GM23338 (cell line): Measurements from ENCODE around the gene KEL. TPM values are rescaled to one million over a fixed set of nuclear protein-coding genes. Genes with fewer than 3 reads are reported as not detected.

Experiments used
- ATAC-seq: fragments of 200-7000 bp; cut with Tn5 transposase; 3 replicates; pipeline ENCODE4 v1.9.1; 2020
- DNase-seq: peaks from one replicate; pipeline ENCODE4 v3.0.0-alpha.2; 2015; ENCODE audit warnings: low spot score
- H2AFZ ChIP-seq: fragments of 200-600 bp; sonication (generic); 2 replicates; pipeline ENCODE4 v1.8.0; 2016; ENCODE audit warnings: antibody characterized with exemption, mild to moderate bottlenecking, moderate library complexity
- H3F3A ChIP-seq: fragments of 200-600 bp; sonication (generic); replicated peaks from 2 replicates; pipeline ENCODE4 v1.8.0; 2017; ENCODE audit warnings: antibody characterized with exemption, mixed run types, low read depth
- H3K27ac ChIP-seq: fragments of 200-600 bp; sonication (generic); 2 replicates; pipeline ENCODE4 v1.6.1; 2016; ENCODE audit warnings: low read depth
- H3K27me3 ChIP-seq: fragments of 200-600 bp; sonication (generic); 2 replicates; pipeline ENCODE4 v1.8.0; 2016; ENCODE audit warnings: mild to moderate bottlenecking, mixed run types, moderate library complexity; ENCODE audit not compliant: insufficient read depth
- H3K36me3 ChIP-seq: fragments of 200-600 bp; sonication (generic); 2 replicates; pipeline ENCODE4 v1.8.0; 2016; ENCODE audit warnings: mild to moderate bottlenecking; ENCODE audit not compliant: insufficient read depth
- H3K4me1 ChIP-seq: fragments of 200-600 bp; sonication (generic); 2 replicates; pipeline ENCODE4 v1.8.0; 2016; ENCODE audit warnings: mild to moderate bottlenecking, moderate library complexity; ENCODE audit not compliant: insufficient read depth
- H3K4me2 ChIP-seq: fragments of 200-600 bp; sonication (generic); 2 replicates; pipeline ENCODE4 v1.7.1; 2017; ENCODE audit warnings: mixed run types
- H3K4me3 ChIP-seq: fragments of 200-600 bp; sonication (generic); 2 replicates; pipeline ENCODE4 v1.6.1; 2016; ENCODE audit warnings: mixed run types
- H3K79me2 ChIP-seq: fragments of 200-600 bp; sonication (generic); replicated peaks from 2 replicates; pipeline ENCODE4 v1.8.0; 2017; ENCODE audit warnings: mild to moderate bottlenecking; ENCODE audit not compliant: insufficient read depth
- H3K9me2 ChIP-seq: fragments of 200-600 bp; sonication (generic); 2 replicates; pipeline ENCODE4 v1.8.0; 2017; ENCODE audit not compliant: insufficient read depth
- H4K20me1 ChIP-seq: fragments of 200-600 bp; sonication (generic); replicated peaks from 2 replicates; pipeline ENCODE4 v1.8.0; 2017; ENCODE audit warnings: mild to moderate bottlenecking; ENCODE audit not compliant: insufficient read depth
- H3K27ac Mint-ChIP-seq: 2 replicates; pipeline ENCODE4 v1.8.0; 2020; ENCODE audit warnings: inconsistent platforms, mild to moderate bottlenecking, moderate library complexity, mixed read lengths
- H3K27me3 Mint-ChIP-seq: 3 replicates; pipeline ENCODE4 v1.8.0; 2022; ENCODE audit warnings: low read depth, mild to moderate bottlenecking, moderate library complexity, mixed read lengths, inconsistent platforms; ENCODE audit not compliant: insufficient read depth, poor library complexity
- H3K36me3 Mint-ChIP-seq: 3 replicates; pipeline ENCODE4 v1.8.0; 2021; ENCODE audit warnings: low read depth, mild to moderate bottlenecking, inconsistent platforms, moderate library complexity, mixed read lengths
- H3K4me1 Mint-ChIP-seq: 3 replicates; pipeline ENCODE4 v1.8.0; 2020; ENCODE audit warnings: mild to moderate bottlenecking, inconsistent platforms, mixed read lengths
- H3K4me3 Mint-ChIP-seq: 3 replicates; pipeline ENCODE4 v1.8.0; 2021; ENCODE audit warnings: moderate library complexity, mild to moderate bottlenecking, inconsistent platforms, mixed read lengths
- H3K9me3 Mint-ChIP-seq: 3 replicates; pipeline ENCODE4 v1.8.0; 2020; ENCODE audit warnings: moderate library complexity, mild to moderate bottlenecking, inconsistent platforms, mixed read lengths
- ETS1 ChIP-seq: IDR thresholded peaks from 2 replicates; pipeline ENCODE4 v1.6.1; 2016; ENCODE audit warnings: antibody characterized with exemption
- EZH2 ChIP-seq: fragments of 200-600 bp; sonication (generic); IDR thresholded peaks from one replicate; pipeline ENCODE4 v1.8.0; 2017; ENCODE audit warnings: antibody characterized with exemption, mild to moderate bottlenecking, low read depth; ENCODE audit not compliant: unreplicated experiment
- JUNB ChIP-seq: IDR thresholded peaks from one replicate; pipeline ENCODE4 v1.6.1; 2016; ENCODE audit warnings: antibody characterized with exemption; ENCODE audit not compliant: unreplicated experiment
- NANOG ChIP-seq: IDR thresholded peaks from 2 replicates; pipeline ENCODE4 v1.6.1; 2016; ENCODE audit warnings: antibody characterized with exemption, borderline replicate concordance
- POLR2AphosphoS5 ChIP-seq: IDR thresholded peaks from 2 replicates; pipeline ENCODE4 v1.6.1; 2016; ENCODE audit warnings: antibody characterized with exemption, low read depth
- ZNF331 ChIP-seq: fragments of 250-450 bp; sonication (Bioruptor Pico); IDR thresholded peaks from 2 replicates; pipeline ENCODE4 v1.5.0; 2020; ENCODE audit warnings: low read depth, mild to moderate bottlenecking, moderate library complexity
- polyA plus RNA-seq: library from polyadenylated mRNA; unstranded; fragments of >200 nt; fragmentation: Nextera tagmentation; extraction: Ambion mirVana; gene quantifications from 2 replicates; pipeline ENCODE4 v1.2.1, GENCODE V29; 2016
- total RNA-seq: library from RNA; depleted of rRNA; stranded (reverse); fragments of >200 nt; shearing (Covaris generic); gene quantifications from 2 replicates; pipeline ENCODE4 v1.2.3, GENCODE V29; 2014
- TF ChIP-seq, protein P1 (sequence below): IDR thresholded peaks from one replicate; pipeline ENCODE4 v1.6.1; 2018; ENCODE audit warnings: antibody characterized with exemption; ENCODE audit not compliant: unreplicated experiment
- TF ChIP-seq, protein P2 (sequence below): fragments of 250-450 bp; sonication (Bioruptor Pico); IDR thresholded peaks from 2 replicates; pipeline ENCODE4 v1.5.0; 2020; ENCODE audit warnings: mild to moderate bottlenecking, moderate library complexity

Gene KEL
- total and polyA plus RNA-seq, 2 experiments from 2014 or later, result 1.2 to 3.6 TPM

DNA sequence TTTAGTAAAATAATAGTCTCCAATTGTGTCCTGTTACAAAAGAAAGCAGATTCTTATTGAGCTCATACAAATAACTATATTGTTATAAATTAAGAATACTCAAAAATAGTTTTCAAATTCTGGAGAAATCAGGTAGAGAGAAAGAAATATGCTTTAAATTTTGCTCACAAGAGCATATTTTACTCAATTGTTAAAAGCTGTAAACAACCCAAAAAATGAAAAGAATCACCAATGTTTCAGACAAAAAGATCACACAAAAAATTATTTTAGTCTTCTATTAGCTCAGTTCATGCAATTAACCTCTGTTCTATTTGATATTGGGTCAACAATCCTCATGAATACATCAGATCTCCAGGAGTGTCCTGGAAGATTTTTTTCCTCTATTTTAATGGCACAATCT is 58.0 kb downstream of the KEL start:
- Mint-ChIP-seq H3K4me1 (0 out of 3 replicates have a peak, but pooled peaks cover 4% of the 10 kb centered on the region), H3K27me3 (peaks cover 4% of the 10 kb centered on the region), H3K9me3 (peaks cover 35% of the 10 kb centered on the region), H3K4me3 (no peak overlapping the region), H3K27ac (no peak overlapping the region), H3K36me3 (peaks cover 5% of the 10 kb centered on the region; the same call in 2 of the 3 replicates)
- DNase-seq (no peak), ATAC-seq (no peak)
- Histone ChIP-seq H3K9me2 (peaks cover 8% of the 10 kb centered on the region; the same call in 1 of the 2 replicates), H3K4me1 (no peaks in the 10 kb centered on the region), H3K27ac (no peak overlapping the region), H3K27me3 (no peaks in the 10 kb centered on the region), H3F3A (no peaks in the 10 kb centered on the region), H4K20me1 (no peaks in the 10 kb centered on the region), H3K4me2 (no peak overlapping the region), H3K36me3 (0 out of 2 replicates have a peak, but pooled peaks cover 15% of the 10 kb centered on the region), H2AFZ (no peak overlapping the region), H3K4me3 (no peak overlapping the region), H3K79me2 (no peaks in the 10 kb centered on the region)
- TF ChIP-seq POLR2AphosphoS5, result no peak

DNA sequence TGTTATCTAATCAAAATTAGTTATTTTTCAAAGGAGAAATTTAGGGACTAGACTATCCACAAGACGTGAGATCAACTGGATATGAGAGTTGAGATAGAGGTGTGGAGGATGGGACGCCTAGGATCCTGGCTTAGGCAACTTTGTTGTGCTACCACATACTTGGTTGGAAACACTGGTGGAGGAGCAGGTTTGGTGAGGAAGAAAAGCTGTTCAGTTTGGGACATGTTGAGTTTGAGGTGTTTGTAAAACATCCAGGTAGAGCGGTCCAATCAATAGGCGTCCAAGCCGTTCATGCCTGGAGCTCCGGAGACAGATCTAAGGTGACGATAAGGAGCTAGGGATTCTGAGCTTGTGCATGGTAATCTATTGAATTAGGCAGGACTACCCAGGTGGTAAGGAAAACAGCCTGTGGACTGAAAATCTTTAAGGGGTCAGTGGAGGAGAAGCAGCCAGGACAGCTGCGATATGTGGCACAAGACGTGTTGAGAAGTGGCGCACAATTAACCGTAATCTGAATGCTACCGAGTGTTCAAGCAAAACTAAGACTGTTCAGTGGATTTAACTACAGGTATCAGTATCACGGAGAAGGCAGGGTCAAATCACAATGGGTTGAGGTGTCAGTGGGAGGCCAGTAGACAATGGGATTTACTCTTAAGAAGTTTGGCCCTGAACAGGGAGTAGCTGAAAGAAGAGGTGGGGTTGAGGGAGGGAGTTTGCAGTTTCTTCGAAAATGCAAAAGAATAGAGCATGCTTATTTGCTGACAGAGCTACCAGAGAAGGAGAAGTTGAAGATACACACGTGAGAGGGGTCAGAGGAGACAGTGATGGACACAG is 60.5 kb downstream of the KEL start:
- Histone ChIP-seq H3K4me1 (no peaks in the 10 kb centered on the region), H3K27me3 (no peaks in the 10 kb centered on the region), H3K4me2 (no peak overlapping the region), H3F3A (no peaks in the 10 kb centered on the region), H4K20me1 (no peaks in the 10 kb centered on the region), H3K79me2 (no peaks in the 10 kb centered on the region), H3K27ac (no peak overlapping the region), H3K9me2 (no peaks in the 10 kb centered on the region), H2AFZ (no peak overlapping the region; the same call in 1 of the 2 replicates), H3K36me3 (0 out of 2 replicates have a peak, but pooled peaks cover 15% of the 10 kb centered on the region), H3K4me3 (no peak overlapping the region)
- no peak overlapping the region for H3K4me3 Mint-ChIP-seq
- ATAC-seq (peak; percentile 56), DNase-seq (no peak)
- no peak overlapping the region for H3K27ac Mint-ChIP-seq
- H3K4me1 Mint-ChIP-seq, result peaks cover 9% of the 10 kb centered on the region
- H3K36me3 Mint-ChIP-seq, result peaks cover 5% of the 10 kb centered on the region; the same call in 2 of the 3 replicates
- H3K9me3 Mint-ChIP-seq, result peaks cover 28% of the 10 kb centered on the region
- H3K27me3 Mint-ChIP-seq, result peaks cover 4% of the 10 kb centered on the region
- TF ChIP-seq EZH2 (no peak), NANOG (no peak), ETS1 (no peak), JUNB (no peak), ZNF331 (no peak)
- TF ChIP-seq, protein P1, sequence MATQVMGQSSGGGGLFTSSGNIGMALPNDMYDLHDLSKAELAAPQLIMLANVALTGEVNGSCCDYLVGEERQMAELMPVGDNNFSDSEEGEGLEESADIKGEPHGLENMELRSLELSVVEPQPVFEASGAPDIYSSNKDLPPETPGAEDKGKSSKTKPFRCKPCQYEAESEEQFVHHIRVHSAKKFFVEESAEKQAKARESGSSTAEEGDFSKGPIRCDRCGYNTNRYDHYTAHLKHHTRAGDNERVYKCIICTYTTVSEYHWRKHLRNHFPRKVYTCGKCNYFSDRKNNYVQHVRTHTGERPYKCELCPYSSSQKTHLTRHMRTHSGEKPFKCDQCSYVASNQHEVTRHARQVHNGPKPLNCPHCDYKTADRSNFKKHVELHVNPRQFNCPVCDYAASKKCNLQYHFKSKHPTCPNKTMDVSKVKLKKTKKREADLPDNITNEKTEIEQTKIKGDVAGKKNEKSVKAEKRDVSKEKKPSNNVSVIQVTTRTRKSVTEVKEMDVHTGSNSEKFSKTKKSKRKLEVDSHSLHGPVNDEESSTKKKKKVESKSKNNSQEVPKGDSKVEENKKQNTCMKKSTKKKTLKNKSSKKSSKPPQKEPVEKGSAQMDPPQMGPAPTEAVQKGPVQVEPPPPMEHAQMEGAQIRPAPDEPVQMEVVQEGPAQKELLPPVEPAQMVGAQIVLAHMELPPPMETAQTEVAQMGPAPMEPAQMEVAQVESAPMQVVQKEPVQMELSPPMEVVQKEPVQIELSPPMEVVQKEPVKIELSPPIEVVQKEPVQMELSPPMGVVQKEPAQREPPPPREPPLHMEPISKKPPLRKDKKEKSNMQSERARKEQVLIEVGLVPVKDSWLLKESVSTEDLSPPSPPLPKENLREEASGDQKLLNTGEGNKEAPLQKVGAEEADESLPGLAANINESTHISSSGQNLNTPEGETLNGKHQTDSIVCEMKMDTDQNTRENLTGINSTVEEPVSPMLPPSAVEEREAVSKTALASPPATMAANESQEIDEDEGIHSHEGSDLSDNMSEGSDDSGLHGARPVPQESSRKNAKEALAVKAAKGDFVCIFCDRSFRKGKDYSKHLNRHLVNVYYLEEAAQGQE, result no peak
- TF ChIP-seq, protein P2, sequence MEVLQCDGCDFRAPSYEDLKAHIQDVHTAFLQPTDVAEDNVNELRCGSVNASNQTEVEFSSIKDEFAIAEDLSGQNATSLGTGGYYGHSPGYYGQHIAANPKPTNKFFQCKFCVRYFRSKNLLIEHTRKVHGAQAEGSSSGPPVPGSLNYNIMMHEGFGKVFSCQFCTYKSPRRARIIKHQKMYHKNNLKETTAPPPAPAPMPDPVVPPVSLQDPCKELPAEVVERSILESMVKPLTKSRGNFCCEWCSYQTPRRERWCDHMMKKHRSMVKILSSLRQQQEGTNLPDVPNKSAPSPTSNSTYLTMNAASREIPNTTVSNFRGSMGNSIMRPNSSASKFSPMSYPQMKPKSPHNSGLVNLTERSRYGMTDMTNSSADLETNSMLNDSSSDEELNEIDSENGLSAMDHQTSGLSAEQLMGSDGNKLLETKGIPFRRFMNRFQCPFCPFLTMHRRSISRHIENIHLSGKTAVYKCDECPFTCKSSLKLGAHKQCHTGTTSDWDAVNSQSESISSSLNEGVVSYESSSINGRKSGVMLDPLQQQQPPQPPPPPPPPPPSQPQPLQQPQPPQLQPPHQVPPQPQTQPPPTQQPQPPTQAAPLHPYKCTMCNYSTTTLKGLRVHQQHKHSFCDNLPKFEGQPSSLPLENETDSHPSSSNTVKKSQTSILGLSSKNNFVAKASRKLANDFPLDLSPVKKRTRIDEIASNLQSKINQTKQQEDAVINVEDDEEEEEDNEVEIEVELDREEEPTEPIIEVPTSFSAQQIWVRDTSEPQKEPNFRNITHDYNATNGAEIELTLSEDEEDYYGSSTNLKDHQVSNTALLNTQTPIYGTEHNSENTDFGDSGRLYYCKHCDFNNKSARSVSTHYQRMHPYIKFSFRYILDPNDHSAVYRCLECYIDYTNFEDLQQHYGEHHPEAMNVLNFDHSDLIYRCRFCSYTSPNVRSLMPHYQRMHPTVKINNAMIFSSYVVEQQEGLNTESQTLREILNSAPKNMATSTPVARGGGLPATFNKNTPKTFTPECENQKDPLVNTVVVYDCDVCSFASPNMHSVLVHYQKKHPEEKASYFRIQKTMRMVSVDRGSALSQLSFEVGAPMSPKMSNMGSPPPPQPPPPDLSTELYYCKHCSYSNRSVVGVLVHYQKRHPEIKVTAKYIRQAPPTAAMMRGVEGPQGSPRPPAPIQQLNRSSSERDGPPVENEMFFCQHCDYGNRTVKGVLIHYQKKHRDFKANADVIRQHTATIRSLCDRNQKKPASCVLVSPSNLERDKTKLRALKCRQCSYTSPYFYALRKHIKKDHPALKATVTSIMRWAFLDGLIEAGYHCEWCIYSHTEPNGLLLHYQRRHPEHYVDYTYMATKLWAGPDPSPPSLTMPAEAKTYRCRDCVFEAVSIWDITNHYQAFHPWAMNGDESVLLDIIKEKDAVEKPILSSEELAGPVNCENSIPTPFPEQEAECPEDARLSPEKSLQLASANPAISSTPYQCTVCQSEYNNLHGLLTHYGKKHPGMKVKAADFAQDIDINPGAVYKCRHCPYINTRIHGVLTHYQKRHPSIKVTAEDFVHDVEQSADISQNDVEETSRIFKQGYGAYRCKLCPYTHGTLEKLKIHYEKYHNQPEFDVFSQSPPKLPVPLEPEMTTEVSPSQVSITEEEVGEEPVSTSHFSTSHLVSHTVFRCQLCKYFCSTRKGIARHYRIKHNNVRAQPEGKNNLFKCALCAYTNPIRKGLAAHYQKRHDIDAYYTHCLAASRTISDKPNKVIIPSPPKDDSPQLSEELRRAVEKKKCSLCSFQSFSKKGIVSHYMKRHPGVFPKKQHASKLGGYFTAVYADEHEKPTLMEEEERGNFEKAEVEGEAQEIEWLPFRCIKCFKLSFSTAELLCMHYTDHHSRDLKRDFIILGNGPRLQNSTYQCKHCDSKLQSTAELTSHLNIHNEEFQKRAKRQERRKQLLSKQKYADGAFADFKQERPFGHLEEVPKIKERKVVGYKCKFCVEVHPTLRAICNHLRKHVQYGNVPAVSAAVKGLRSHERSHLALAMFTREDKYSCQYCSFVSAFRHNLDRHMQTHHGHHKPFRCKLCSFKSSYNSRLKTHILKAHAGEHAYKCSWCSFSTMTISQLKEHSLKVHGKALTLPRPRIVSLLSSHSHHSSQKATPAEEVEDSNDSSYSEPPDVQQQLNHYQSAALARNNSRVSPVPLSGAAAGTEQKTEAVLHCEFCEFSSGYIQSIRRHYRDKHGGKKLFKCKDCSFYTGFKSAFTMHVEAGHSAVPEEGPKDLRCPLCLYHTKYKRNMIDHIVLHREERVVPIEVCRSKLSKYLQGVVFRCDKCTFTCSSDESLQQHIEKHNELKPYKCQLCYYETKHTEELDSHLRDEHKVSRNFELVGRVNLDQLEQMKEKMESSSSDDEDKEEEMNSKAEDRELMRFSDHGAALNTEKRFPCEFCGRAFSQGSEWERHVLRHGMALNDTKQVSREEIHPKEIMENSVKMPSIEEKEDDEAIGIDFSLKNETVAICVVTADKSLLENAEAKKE (CRISPR knock-in tag), result no peak
